OCI-LY3 (cell line): ENCODE measurements around the gene RBM33.

ENCODE experiments used
- CTCF ChIP-seq: fragments of 200-600, 300-600 bp; sonication (generic); IDR thresholded peaks from 2 replicates; pipeline ENCODE4 v1.5.1; 2014; ENCODE audit warnings: antibody characterized with exemption, low read length, low read depth
- EZH2phosphoT487 ChIP-seq: fragments of 200-600 bp; shearing (Covaris generic); IDR thresholded peaks from 2 replicates; pipeline ENCODE4 v1.6.1; 2018; ENCODE audit warnings: antibody characterized with exemption, mixed run types, low read depth

GRCh38 chr7:155751409-155751808 is 106.9 kb downstream of the RBM33 start:
- no peak for TF ChIP-seq CTCF
- TF ChIP-seq EZH2phosphoT487: no peak
